ENCODE results near the gene FOXC1.

Gene FOXC1

GRCh38 chr6:1584996-1585668, 24.6 kb upstream of the FOXC1 start:
- DNase-seq: no peak

GRCh38 chr6:1585669-1586049, 24.1 kb upstream of the FOXC1 start:
- DNase-seq: no peak

- DNase-seq: no peak
These were observed 23.5 kb upstream of the FOXC1 start for GRCh38 chr6:1586256-1586655.

GRCh38 chr6:1586861-1587450, 22.8 kb upstream of the FOXC1 start:
- DNase-seq: no peak

- DNase-seq: no peak
These were observed 22.2 kb upstream of the FOXC1 start for GRCh38 chr6:1587546-1587945.

GRCh38 chr6:1587977-1588376, 21.7 kb upstream of the FOXC1 start:
- DNase-seq: no peak

GRCh38 chr6:1589208-1589607, 20.5 kb upstream of the FOXC1 start:
- DNase-seq: no peak

GRCh38 chr6:1590580-1590979, 19.1 kb upstream of the FOXC1 start:
- DNase-seq: no peak

GRCh38 chr6:1591243-1591642, 18.5 kb upstream of the FOXC1 start:
- DNase-seq: no peak

- DNase-seq: no peak
These were observed 17.8 kb upstream of the FOXC1 start for GRCh38 chr6:1591926-1592325.

- DNase-seq: no peak
These were observed 16.9 kb upstream of the FOXC1 start for GRCh38 chr6:1592852-1593251.

GRCh38 chr6:1593286-1593957, 16.3 kb upstream of the FOXC1 start:
- no peak for DNase-seq

GRCh38 chr6:1593958-1594314, 15.8 kb upstream of the FOXC1 start:
- no peak for DNase-seq

- no peak for DNase-seq
These were observed 15.1 kb upstream of the FOXC1 start for GRCh38 chr6:1594445-1595200.

- DNase-seq: no peak
These were observed 14.2 kb upstream of the FOXC1 start for GRCh38 chr6:1595271-1596087.

- peak; percentile 56 to 69 for DNase-seq
These were observed 13.4 kb upstream of the FOXC1 start for GRCh38 chr6:1596088-1596852.

GRCh38 chr6:1597121-1597744, 12.5 kb upstream of the FOXC1 start:
- no peak for DNase-seq

GRCh38 chr6:1597924-1598323, 11.8 kb upstream of the FOXC1 start:
- no peak for DNase-seq

- DNase-seq: no peak
These were observed 11.3 kb upstream of the FOXC1 start for GRCh38 chr6:1598433-1598832.

- DNase-seq: no peak
These were observed 10.8 kb upstream of the FOXC1 start for GRCh38 chr6:1598886-1599285.

- DNase-seq: no peak
These were observed 10.2 kb upstream of the FOXC1 start for GRCh38 chr6:1599469-1599868.

All from activated CD4-positive, alpha-beta T cell treated with anti-CD3 and anti-CD28 coated beads, Interleukin-2, amount 50 U/mL, for 48 hours (primary cell).